ENCODE data around the gene PTPRE. TPM values are rescaled to one million over a fixed set of nuclear protein-coding genes. Genes with fewer than 3 reads are reported as not detected.

PTPRE gene
- total RNA-seq, 1 experiment from 2014 or later = 7.9 TPM

DNA sequence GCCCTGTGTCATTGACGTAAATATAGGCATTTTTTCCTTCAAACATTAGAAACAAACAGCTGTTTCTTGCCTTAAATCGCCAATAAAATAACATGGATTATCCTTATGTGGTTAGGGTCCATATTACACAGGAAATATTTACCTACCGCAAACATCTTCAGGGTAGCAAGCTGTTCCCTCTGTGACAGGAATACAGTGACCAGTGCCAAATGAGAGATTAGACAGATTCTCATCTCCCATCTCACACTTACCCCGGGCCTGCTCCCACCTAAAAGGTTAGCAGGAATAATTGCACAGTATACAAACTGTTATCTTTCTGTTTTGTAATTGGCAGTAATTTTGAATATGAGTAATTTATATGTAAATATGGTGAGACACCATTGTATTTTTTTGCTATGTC lies 202.8 kb downstream of the PTPRE start:
- no peak for DNase-seq
- intact Hi-C loops (cut with micrococcal nuclease; ENCODE audit: unreplicated experiment) = no loop called here
- H3K4me2 ChIP-seq = no peak overlapping the region
- H3K79me2 ChIP-seq (ENCODE audit: low read depth) = no peaks in the 10 kb centered on the region
- H3K36me3 ChIP-seq (ENCODE audit: low read depth) = peaks cover 29% of the 10 kb centered on the region
- H3F3A ChIP-seq (ENCODE audit: insufficient read depth, low read depth) = no peaks in the 10 kb centered on the region
- H3K9me2 ChIP-seq (ENCODE audit: insufficient read depth) = no peaks in the 10 kb centered on the region
- H3K4me1 ChIP-seq (replicated peaks; ENCODE audit: insufficient read depth) = no peaks in the 10 kb centered on the region
- BruUV-seq (replicated peaks) = no TSS peak
- ChIA-PET CTCF (no interaction called here), POLR2A (ENCODE audit: unreplicated experiment) (no interaction called here)
- H3K27me3 ChIP-seq (ENCODE audit: insufficient read depth, low read depth) = no peaks in the 10 kb centered on the region
- TF ChIP-seq, protein P1, sequence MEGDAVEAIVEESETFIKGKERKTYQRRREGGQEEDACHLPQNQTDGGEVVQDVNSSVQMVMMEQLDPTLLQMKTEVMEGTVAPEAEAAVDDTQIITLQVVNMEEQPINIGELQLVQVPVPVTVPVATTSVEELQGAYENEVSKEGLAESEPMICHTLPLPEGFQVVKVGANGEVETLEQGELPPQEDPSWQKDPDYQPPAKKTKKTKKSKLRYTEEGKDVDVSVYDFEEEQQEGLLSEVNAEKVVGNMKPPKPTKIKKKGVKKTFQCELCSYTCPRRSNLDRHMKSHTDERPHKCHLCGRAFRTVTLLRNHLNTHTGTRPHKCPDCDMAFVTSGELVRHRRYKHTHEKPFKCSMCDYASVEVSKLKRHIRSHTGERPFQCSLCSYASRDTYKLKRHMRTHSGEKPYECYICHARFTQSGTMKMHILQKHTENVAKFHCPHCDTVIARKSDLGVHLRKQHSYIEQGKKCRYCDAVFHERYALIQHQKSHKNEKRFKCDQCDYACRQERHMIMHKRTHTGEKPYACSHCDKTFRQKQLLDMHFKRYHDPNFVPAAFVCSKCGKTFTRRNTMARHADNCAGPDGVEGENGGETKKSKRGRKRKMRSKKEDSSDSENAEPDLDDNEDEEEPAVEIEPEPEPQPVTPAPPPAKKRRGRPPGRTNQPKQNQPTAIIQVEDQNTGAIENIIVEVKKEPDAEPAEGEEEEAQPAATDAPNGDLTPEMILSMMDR (conservative IDR thresholded peaks at IDR 0.05) = no peak
- TF ChIP-seq EZH2 (IDR thresholded peaks at IDR 0.05; ENCODE audit: low read depth) = no peak
- H3K4me3 ChIP-seq = no peak overlapping the region
- no peaks in the 10 kb centered on the region for H4K20me1 ChIP-seq (ENCODE audit: insufficient read depth)
- H3K27ac ChIP-seq = no peak overlapping the region
- H2AFZ ChIP-seq = no peak overlapping the region
- H3K9me3 ChIP-seq (ENCODE audit: insufficient read depth, low read depth) = no peaks in the 10 kb centered on the region

DNA sequence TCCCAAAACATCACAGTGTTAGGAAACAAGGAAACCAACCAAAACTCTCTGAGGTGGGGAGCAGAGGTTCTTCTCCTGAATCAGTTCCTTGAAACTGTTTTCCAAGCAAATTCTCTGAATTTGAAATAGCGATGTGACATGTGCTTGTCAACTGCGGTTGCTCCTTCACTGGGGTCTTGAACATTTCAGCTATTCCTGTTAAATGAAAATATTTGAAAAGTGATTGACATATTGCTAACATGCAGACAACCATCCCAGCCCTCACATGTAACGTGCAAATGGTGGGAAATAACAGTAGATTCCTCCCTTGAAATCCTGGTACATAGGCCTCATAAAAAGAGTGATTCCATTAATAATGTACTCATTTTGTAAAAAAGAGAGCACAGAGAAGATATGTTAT lies 203.4 kb downstream of the PTPRE start:
- no peaks in the 10 kb centered on the region for H3K9me3 ChIP-seq (ENCODE audit: insufficient read depth, low read depth)
- H3K27ac ChIP-seq = no peak overlapping the region
- no peaks in the 10 kb centered on the region for H4K20me1 ChIP-seq (ENCODE audit: insufficient read depth)
- H3K27me3 ChIP-seq (ENCODE audit: insufficient read depth, low read depth) = no peaks in the 10 kb centered on the region
- ChIA-PET POLR2A (ENCODE audit: unreplicated experiment) (no interaction called here), CTCF (no interaction called here)
- no peaks in the 10 kb centered on the region for H3K4me1 ChIP-seq (replicated peaks; ENCODE audit: insufficient read depth)
- peaks cover 29% of the 10 kb centered on the region for H3K36me3 ChIP-seq (ENCODE audit: low read depth)
- no peak for DNase-seq
- TF ChIP-seq, protein P1 (conservative IDR thresholded peaks at IDR 0.05) = no peak
- TF ChIP-seq EZH2 (IDR thresholded peaks at IDR 0.05; ENCODE audit: low read depth) = no peak
- no peak overlapping the region for H3K4me3 ChIP-seq
- H2AFZ ChIP-seq = no peak overlapping the region
- H3K9me2 ChIP-seq (ENCODE audit: insufficient read depth) = no peaks in the 10 kb centered on the region
- no TSS peak for BruUV-seq (replicated peaks)
- H3K4me2 ChIP-seq = no peak overlapping the region
- no peaks in the 10 kb centered on the region for H3F3A ChIP-seq (ENCODE audit: insufficient read depth, low read depth)
- H3K79me2 ChIP-seq (ENCODE audit: low read depth) = no peaks in the 10 kb centered on the region
- intact Hi-C loops (cut with micrococcal nuclease; ENCODE audit: unreplicated experiment) = no loop called here

DNA sequence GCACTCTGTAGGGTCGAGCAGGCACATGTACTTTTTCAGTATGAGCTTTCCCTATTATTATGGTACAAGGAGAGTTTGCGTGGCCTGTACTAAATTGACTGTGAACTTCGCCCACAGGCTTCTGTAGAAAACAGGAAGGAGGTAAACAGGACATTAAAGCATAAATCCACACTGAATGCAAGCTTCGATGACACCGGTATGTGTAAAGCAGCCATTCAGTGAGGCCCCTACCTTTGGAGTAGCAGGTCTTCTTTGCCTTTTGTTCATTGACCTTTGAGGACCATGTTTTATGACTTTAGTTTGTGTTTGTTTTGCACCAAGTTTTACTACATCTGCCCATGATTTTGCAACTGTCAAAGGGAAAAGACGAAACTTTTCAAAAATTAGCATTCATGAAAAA lies 204.8 kb downstream of the PTPRE start:
- Histone ChIP-seq H3K27ac (no peak overlapping the region), H3K4me3 (no peak overlapping the region), H3K27me3 (ENCODE audit: insufficient read depth, low read depth) (no peaks in the 10 kb centered on the region), H3F3A (ENCODE audit: insufficient read depth, low read depth) (no peaks in the 10 kb centered on the region), H2AFZ (no peak overlapping the region), H3K9me3 (ENCODE audit: insufficient read depth, low read depth) (no peaks in the 10 kb centered on the region), H3K4me1 (replicated peaks; ENCODE audit: insufficient read depth) (no peaks in the 10 kb centered on the region), H3K9me2 (ENCODE audit: insufficient read depth) (no peaks in the 10 kb centered on the region), H3K79me2 (ENCODE audit: low read depth) (no peaks in the 10 kb centered on the region; the same call in 1 of the 2 replicates), H3K36me3 (ENCODE audit: low read depth) (peaks cover 35% of the 10 kb centered on the region), H4K20me1 (ENCODE audit: insufficient read depth) (no peaks in the 10 kb centered on the region), H3K4me2 (no peak overlapping the region)
- BruUV-seq (replicated peaks) = no TSS peak
- POLR2A ChIA-PET (ENCODE audit: unreplicated experiment) = no interaction called here
- no peak for TF ChIP-seq EZH2 (IDR thresholded peaks at IDR 0.05; ENCODE audit: low read depth)
- TF ChIP-seq, protein P1 (conservative IDR thresholded peaks at IDR 0.05) = no peak
- DNase-seq = no peak
- CTCF ChIA-PET = no interaction called here
- intact Hi-C loops (cut with micrococcal nuclease; ENCODE audit: unreplicated experiment) = no loop called here
